Pericardium fibroblast (primary cell): ENCODE results near the gene RPL7A. TPM values are rescaled to one million over a fixed set of nuclear protein-coding genes. Genes with fewer than 3 reads are reported as not detected.

ENCODE experiments used
- total RNA-seq: library from RNA; depleted of rRNA; stranded (reverse); fragments of >200 nt; gene quantifications from 2 replicates; pipeline ENCODE4 v1.2.3, GENCODE V29; 2015

The RPL7A gene
- 3,224 and 4,648 TPM in 2 replicates for total RNA-seq

GRCh38 chr9:133347985-133348717 lies at the start of gene RPL7A, which contains the start of gene MED22:
Gene RPL7A, plus strand, starts transcription at chr9:133348218. Its CDS starts 26 bp downstream, at chr9:133348244.
Gene MED22, minus strand, starts transcription at chr9:133348131. Its CDS starts 1,469 bp downstream, at chr9:133346662.

GRCh38 chr9:133335924-133336811 lies 11.8 kb upstream of the RPL7A start, which contains the start of gene SURF6:
Gene SURF6, minus strand, starts transcription at chr9:133336188. Its CDS starts 56 bp downstream, at chr9:133336132.

GRCh38 chr9:133356391-133357091 lies 8.5 kb downstream of the RPL7A start, which contains the start of the genes SURF1 and SURF2:
Gene SURF1, minus strand, starts transcription at chr9:133356487. Its CDS starts 34 bp downstream, at chr9:133356453.
Gene SURF2, plus strand, starts transcription at chr9:133356550. Its CDS starts 43 bp downstream, at chr9:133356593.

GRCh38 chr9:133375724-133376654 lies 28.0 kb downstream of the RPL7A start, which contains the start of the genes STKLD1 and SURF4:
Gene STKLD1, plus strand, starts transcription at chr9:133376366. Its CDS starts 108 bp downstream, at chr9:133376474.
Gene SURF4, minus strand, starts transcription at chr9:133376060. Its CDS starts 91 bp downstream, at chr9:133375969.

Other genes with a start within 250 kb of the RPL7A start
- gene RALGDS, start 227.0 kb upstream of the RPL7A start, total RNA-seq, result 14.6 and 15.3 TPM in 2 replicates
- gene GBGT1, start 184.3 kb upstream of the RPL7A start, total RNA-seq, result 3.2 and 7.4 TPM in 2 replicates
- not detected in 2 replicates for gene OBP2B, start 139.0 kb upstream of the RPL7A start, total RNA-seq
- gene ABO, start 73.0 kb upstream of the RPL7A start, total RNA-seq, result not detected in 2 replicates
- 14.3 and 16.2 TPM in 2 replicates for gene SURF6, start 12.0 kb upstream of the RPL7A start, total RNA-seq
- 14.5 and 16.0 TPM in 2 replicates for gene MED22, start 87 bp upstream of the RPL7A start, total RNA-seq
- gene SURF1, start 8.3 kb downstream of the RPL7A start, total RNA-seq, result 38.3 and 45.4 TPM in 2 replicates
- gene SURF2, start 8.3 kb downstream of the RPL7A start, total RNA-seq, result 19.5 and 24.9 TPM in 2 replicates
- gene SURF4, start 27.8 kb downstream of the RPL7A start, total RNA-seq, result 243 and 286 TPM in 2 replicates
- 0.09 and 3.4 TPM in 2 replicates for gene STKLD1, start 28.1 kb downstream of the RPL7A start, total RNA-seq
- gene REXO4, start 69.8 kb downstream of the RPL7A start, total RNA-seq, result 16.7 and 18.2 TPM in 2 replicates
- gene ADAMTS13, start 74.1 kb downstream of the RPL7A start, total RNA-seq, result 3.7 and 4.4 TPM in 2 replicates
- gene CACFD1, start 111.8 kb downstream of the RPL7A start, total RNA-seq, result 7.7 and 13.1 TPM in 2 replicates
- 7.0 and 29.3 TPM in 2 replicates for gene SLC2A6, start 130.9 kb downstream of the RPL7A start, total RNA-seq
- 2.3 TPM in 1 of 2 replicates, not detected in the other for gene MYMK, start 176.7 kb downstream of the RPL7A start, total RNA-seq
- 0.09 and 2.8 TPM in 2 replicates for gene ADAMTSL2, start 186.5 kb downstream of the RPL7A start, total RNA-seq